ENCODE measurements around the gene FBXO27. TPM values are rescaled to one million over a fixed set of nuclear protein-coding genes. Genes with fewer than 3 reads are reported as not detected.
"Not testable (repeated sequence)": the region's sequence is repeated elsewhere in the genome, so short reads cannot be mapped to it uniquely, and the experiment has no call there.

Gene FBXO27
- total RNA-seq, 1 donor from 2014 or later = 15.1 TPM

- intact Hi-C loops (cut with DNase I) = no loop called here
- ATAC-seq = no peak
- DNase-seq (ENCODE audit: missing footprints) = no peak
Observed at GRCh38 chr19:39001041-39001440, 31.3 kb downstream of the FBXO27 start.

GRCh38 chr19:38997576-38997975, 34.8 kb downstream of the FBXO27 start:
- ATAC-seq; DNase-seq (ENCODE audit: missing footprints); intact Hi-C loops (cut with DNase I): not testable (repeated sequence)

GRCh38 chr19:38993271-38993670, 39.1 kb downstream of the FBXO27 start:
- intact Hi-C loops (cut with DNase I) = no loop called here
- no peak for ATAC-seq
- no peak for DNase-seq (ENCODE audit: missing footprints)

GRCh38 chr19:38990949-38991697, 41.2 kb downstream of the FBXO27 start:
- ATAC-seq (no peak), DNase-seq (ENCODE audit: missing footprints) (no peak)
- intact Hi-C loops (cut with DNase I) = no loop called here

- ATAC-seq; intact Hi-C loops (cut with DNase I); DNase-seq (ENCODE audit: missing footprints): not testable (repeated sequence)
Observed at GRCh38 chr19:38989614-38990013, 42.7 kb downstream of the FBXO27 start.

GRCh38 chr19:38989066-38989605, 43.2 kb downstream of the FBXO27 start:
- ATAC-seq = no peak
- no peak for DNase-seq (ENCODE audit: missing footprints)
- intact Hi-C loops (cut with DNase I) = no loop called here

- intact Hi-C loops (cut with DNase I); ATAC-seq; DNase-seq (ENCODE audit: missing footprints): not testable (repeated sequence)
Observed at GRCh38 chr19:38988627-38989026, 43.7 kb downstream of the FBXO27 start.

- ATAC-seq; DNase-seq (ENCODE audit: missing footprints); intact Hi-C loops (cut with DNase I): not testable (repeated sequence)
Observed at GRCh38 chr19:38987745-38988144, 44.6 kb downstream of the FBXO27 start.

GRCh38 chr19:38985262-38985661, 47.1 kb downstream of the FBXO27 start:
- DNase-seq (ENCODE audit: missing footprints) (no peak), ATAC-seq (no peak)
- intact Hi-C loops (cut with DNase I) = no loop called here

GRCh38 chr19:38980583-38981374, 51.6 kb downstream of the FBXO27 start:
- DNase-seq (ENCODE audit: missing footprints) (no peak), ATAC-seq (no peak)
- intact Hi-C loops (cut with DNase I) = no loop called here

- DNase-seq (ENCODE audit: missing footprints) (no peak), ATAC-seq (no peak)
- intact Hi-C loops (cut with DNase I) = no loop called here
Observed at GRCh38 chr19:38979812-38980211, 52.5 kb downstream of the FBXO27 start.

- DNase-seq (ENCODE audit: missing footprints) = no peak
- intact Hi-C loops (cut with DNase I) = no loop called here
- no peak for ATAC-seq
Observed at GRCh38 chr19:38978326-38978689, 54.0 kb downstream of the FBXO27 start.

- DNase-seq (ENCODE audit: missing footprints) (no peak), ATAC-seq (no peak)
- intact Hi-C loops (cut with DNase I) = no loop called here
Observed at GRCh38 chr19:38977445-38978325, 54.7 kb downstream of the FBXO27 start.

- peak; percentile 53 for ATAC-seq
- no peak for DNase-seq (ENCODE audit: missing footprints)
- intact Hi-C loops (cut with DNase I) = no loop called here
Observed at GRCh38 chr19:38975861-38976271, 56.5 kb downstream of the FBXO27 start.

GRCh38 chr19:38975214-38975860, 57.0 kb downstream of the FBXO27 start, which contains the start of gene FBXO17:
Gene FBXO17, minus strand, starts transcription at chr19:38975742. Its CDS starts 25,423 bp downstream, at chr19:38950319.
- DNase-seq (ENCODE audit: missing footprints) = peak; percentile 71
- intact Hi-C loops (cut with DNase I) = no loop called here
- peak; percentile 88 for ATAC-seq

GRCh38 chr19:38974624-38975213, 57.6 kb downstream of the FBXO27 start:
- DNase-seq (ENCODE audit: missing footprints) (no peak), ATAC-seq (no peak)

More at GRCh38 chr19:38974624-38975213, 57.6 kb downstream of the FBXO27 start:
- intact Hi-C loops (cut with DNase I) = no loop called here
